ENCODE measurements around the gene RAMP1.
A peak's percentile ranks its signal among the peaks of the same experiment; 100 is the strongest.

Gene RAMP1

DNA sequence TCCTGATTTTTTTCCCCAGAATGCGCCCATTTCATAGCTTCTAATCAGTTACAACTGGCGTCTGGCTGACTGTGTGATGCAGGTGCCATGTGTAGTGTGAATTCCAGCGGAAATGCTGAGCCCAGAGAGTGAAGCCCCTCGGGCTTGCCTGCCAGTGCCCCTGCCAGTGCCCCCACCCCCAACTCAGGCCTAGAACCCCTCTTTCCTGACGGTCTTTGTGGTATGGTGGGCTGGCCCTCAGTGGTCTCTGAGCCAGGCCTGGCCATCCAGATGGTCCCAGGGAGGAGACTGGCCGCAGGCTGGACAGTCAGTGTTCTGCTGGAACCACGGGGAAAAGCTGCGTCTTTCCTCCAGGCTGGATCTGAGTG lies 3.1 kb downstream of the RAMP1 start:
- no peak for DNase-seq (ENCODE audit: low read depth in 2 of 2)
- H3K4me3 ChIP-seq (replicated peaks in 1 of 2; ENCODE audit: low read depth in 2 of 2, low read length in 2 of 2) = no peak overlapping the region
- TF ChIP-seq CTCF (IDR thresholded peaks at IDR 0.05; ENCODE audit: low read depth, low read length) = no peak

DNA sequence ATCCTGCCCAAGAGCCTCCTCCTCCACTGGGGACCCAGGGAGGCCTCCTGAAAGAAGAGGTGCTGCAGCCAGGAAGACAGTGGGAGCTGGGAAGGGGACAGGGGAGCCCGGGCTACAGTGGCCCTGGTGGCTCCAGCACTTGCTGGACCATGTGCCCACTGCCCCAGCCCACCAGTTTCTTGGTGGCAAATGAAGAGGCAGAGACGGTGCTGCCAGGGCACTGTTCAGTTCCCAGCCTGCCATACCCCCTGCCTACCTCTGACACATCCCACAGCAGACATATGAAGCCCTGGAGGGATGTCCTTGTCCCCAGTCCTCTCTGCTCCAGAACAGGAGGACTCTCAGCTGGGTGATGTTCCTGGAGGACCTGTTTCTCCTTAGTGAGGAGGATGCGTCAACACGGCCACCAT lies 3.7 kb downstream of the RAMP1 start:
- no peak for DNase-seq (ENCODE audit: low read depth in 2 of 2)
- TF ChIP-seq CTCF (IDR thresholded peaks at IDR 0.05; ENCODE audit: low read depth, low read length) = no peak
- no peak overlapping the region for H3K4me3 ChIP-seq (replicated peaks in 1 of 2; ENCODE audit: low read depth in 2 of 2, low read length in 2 of 2)

- TF ChIP-seq CTCF (IDR thresholded peaks at IDR 0.05; ENCODE audit: low read depth, low read length) = no peak
Observed at GRCh38 chr2:237863689-237864443, 4.4 kb downstream of the RAMP1 start.

DNA sequence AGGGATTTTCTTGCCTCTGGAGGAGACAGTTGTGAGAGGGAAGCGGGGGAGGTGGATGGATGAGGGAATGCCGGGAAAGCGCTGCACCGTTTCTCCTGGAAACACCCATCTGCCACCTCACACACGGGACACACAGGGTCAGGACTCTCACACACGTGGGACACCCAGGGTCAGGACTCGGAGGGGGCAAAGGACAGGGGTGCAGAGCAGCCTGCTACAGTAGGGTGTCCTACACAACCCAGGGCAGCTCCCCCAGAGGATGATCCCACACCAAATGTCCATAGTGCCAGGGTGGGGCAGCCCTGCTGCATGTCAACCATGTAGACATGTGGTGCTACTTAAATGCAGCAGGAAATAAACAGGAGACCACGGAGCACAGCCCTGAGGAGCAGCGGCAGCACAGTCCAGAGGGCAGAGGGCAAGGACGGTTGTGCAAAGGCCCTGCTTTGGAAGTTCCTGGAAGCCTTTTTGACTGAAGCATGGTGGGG lies 5.1 kb downstream of the RAMP1 start:
- no peak for TF ChIP-seq CTCF (IDR thresholded peaks at IDR 0.05; ENCODE audit: low read depth, low read length)
- H3K4me3 ChIP-seq (replicated peaks in 1 of 2; ENCODE audit: low read depth in 2 of 2, low read length in 2 of 2) = no peak overlapping the region
- no peak for DNase-seq (ENCODE audit: low read depth in 2 of 2)

More at GRCh38 chr2:237863689-237864443, 4.4 kb downstream of the RAMP1 start:
- DNase-seq (ENCODE audit: low read depth in 2 of 2) = no peak
- no peak overlapping the region for H3K4me3 ChIP-seq (replicated peaks in 1 of 2; ENCODE audit: low read depth in 2 of 2, low read length in 2 of 2)

DNA sequence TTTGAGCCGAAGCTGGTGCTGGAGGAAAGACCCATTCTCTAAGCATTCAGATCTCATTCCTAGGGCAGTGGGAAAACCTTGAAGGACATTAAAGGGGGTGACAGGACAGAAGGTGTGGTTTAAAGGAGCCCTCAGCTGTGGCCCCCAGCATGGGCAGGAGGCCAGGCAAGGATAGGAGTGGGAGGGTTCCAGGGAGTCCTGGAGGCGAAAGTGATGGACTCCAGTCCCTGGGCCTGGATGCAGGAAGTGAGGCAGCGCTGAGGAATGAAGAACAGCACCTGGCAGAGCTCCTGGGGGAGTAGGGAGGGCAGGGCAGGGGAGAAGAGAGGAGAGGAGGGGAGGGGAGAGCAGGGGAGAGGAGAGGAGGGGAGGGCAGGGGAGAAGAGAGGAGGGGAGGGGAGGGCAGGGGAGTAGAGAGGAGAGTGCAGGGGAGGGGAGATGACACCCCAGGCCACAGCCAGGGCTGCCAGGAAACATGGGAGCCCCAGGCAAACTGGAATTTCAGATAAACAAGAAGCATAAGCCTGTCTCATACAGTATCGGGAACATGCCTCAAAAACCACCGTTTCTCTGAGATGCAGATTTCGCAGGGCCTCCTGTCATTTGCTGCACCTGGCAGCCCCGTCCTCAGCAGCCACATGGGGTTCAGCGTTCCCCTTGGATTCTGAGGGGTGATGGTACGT lies 5.7 kb downstream of the RAMP1 start:
- no peak for TF ChIP-seq CTCF (IDR thresholded peaks at IDR 0.05; ENCODE audit: low read depth, low read length)
- DNase-seq (ENCODE audit: low read depth in 2 of 2) = peak; percentile 45 to 81
- no peak overlapping the region for H3K4me3 ChIP-seq (replicated peaks in 1 of 2; ENCODE audit: low read depth in 2 of 2, low read length in 2 of 2)

DNA sequence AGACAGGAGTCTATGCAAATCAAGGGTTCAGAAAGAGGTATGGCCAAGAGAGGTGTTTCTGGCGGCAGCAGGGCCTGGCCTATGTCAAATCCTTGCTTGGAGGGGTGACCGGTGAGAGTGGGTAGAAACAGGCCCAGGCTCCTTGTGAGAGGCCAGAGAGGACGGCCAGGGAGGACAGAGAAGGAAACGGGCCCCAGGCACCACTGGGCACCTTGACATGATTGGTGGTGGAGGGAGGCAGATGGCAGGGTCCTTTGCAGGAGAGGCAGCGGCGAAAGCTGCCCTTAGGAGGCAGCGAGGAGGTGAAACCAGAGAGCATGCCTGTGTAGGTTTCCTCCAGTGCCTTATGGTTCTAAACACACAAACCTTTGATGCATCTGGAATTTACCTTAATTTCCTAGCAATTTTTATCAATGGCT lies 6.2 kb downstream of the RAMP1 start:
- H3K4me3 ChIP-seq (replicated peaks in 1 of 2; ENCODE audit: low read depth in 2 of 2, low read length in 2 of 2) = no peak overlapping the region
- TF ChIP-seq CTCF (IDR thresholded peaks at IDR 0.05; ENCODE audit: low read depth, low read length) = peak; percentile 10
- no peak for DNase-seq (ENCODE audit: low read depth in 2 of 2)

All from cardiac fibroblast (primary cell).